ENCODE data around the gene PTGES. TPM values are rescaled to one million over a fixed set of nuclear protein-coding genes. Genes with fewer than 3 reads are reported as not detected.

Gene PTGES
- total RNA-seq, 1 experiment from 2014 or later, result 2.4 TPM

GRCh38 chr9:129693741-129694140, 59.1 kb downstream of the PTGES start:
- H4K5ac ChIP-seq (ENCODE audit: insufficient read length, low read depth, low read length), result no peak overlapping the region
- H3K23ac ChIP-seq (ENCODE audit: insufficient read length, low read depth, low read length), result no peak overlapping the region
- no peak overlapping the region for H3K9ac ChIP-seq (ENCODE audit: extremely low read depth, insufficient read length, low read length)
- no peak overlapping the region for H2AFZ ChIP-seq (ENCODE audit: low read length)
- peaks cover 38% of the 10 kb centered on the region for H3K27me3 Mint-ChIP-seq (ENCODE audit: low read depth)
- H3K27me3 ChIP-seq (ENCODE audit: insufficient read depth, low read length), result no peaks in the 10 kb centered on the region
- DNase-seq, result no peak
- H3K27ac ChIP-seq (ENCODE audit: insufficient read length, low read depth, low read length), result no peak overlapping the region
- no peaks in the 10 kb centered on the region for H3K9me3 ChIP-seq (ENCODE audit: control insufficient read depth, low read depth, low read length)
- no peak overlapping the region for H2BK20ac ChIP-seq (ENCODE audit: low read depth, low read length, poor library complexity, severe bottlenecking)
- H2BK12ac ChIP-seq (ENCODE audit: insufficient read length, low read depth, low read length), result no peak overlapping the region
- no peak overlapping the region for H2AK5ac ChIP-seq (ENCODE audit: insufficient read length, low read length)
- H3K4me1 Mint-ChIP-seq, result peaks cover 9 to 24% of the 10 kb centered on the region in 2 experiments
- no peak overlapping the region for H3K56ac ChIP-seq (ENCODE audit: insufficient read length, low read depth, low read length)
- no peaks in the 10 kb centered on the region for H3K9me3 Mint-ChIP-seq
- H3K79me2 ChIP-seq (ENCODE audit: insufficient read depth, low read length), result no peaks in the 10 kb centered on the region
- WGBS (ENCODE audit: extremely low coverage, insufficient read length, low lambda C conversion rate), result no CpG with 5 or more reads among the region's 8 CpGs
- H3K4me3 Mint-ChIP-seq, result no peak overlapping the region; a peak in 1 of 5 replicates
- peaks cover 11% of the 10 kb centered on the region for H3K23me2 ChIP-seq (ENCODE audit: insufficient read length, low read depth, low read length, poor library complexity, severe bottlenecking)
- no peak overlapping the region for H3K14ac ChIP-seq (ENCODE audit: insufficient read depth, low read length)
- H3K4ac ChIP-seq (ENCODE audit: low read depth, low read length), result no peak overlapping the region
- H3K36me3 Mint-ChIP-seq (ENCODE audit: insufficient read depth in 1 of 3, low read depth in 3 of 3), result no peaks in the 10 kb centered on the region; a peak in 1 of 7 replicates
- TF ChIP-seq CTCF (conservative IDR thresholded peaks at IDR 0.05), result no peak
- H4K20me1 ChIP-seq (ENCODE audit: control insufficient read depth, insufficient read depth, insufficient read length), result no peaks in the 10 kb centered on the region
- no peak overlapping the region for H3K4me2 ChIP-seq (ENCODE audit: insufficient read depth, insufficient read length, low read length)
- no peak overlapping the region for H2BK120ac ChIP-seq (ENCODE audit: low read depth, low read length, poor library complexity, severe bottlenecking)
- H3K18ac ChIP-seq (ENCODE audit: insufficient read length, low read depth, low read length), result no peak overlapping the region
- H2BK15ac ChIP-seq (ENCODE audit: low read depth, low read length), result no peak overlapping the region
- H3K4me1 ChIP-seq (ENCODE audit: insufficient read depth, low read length), result no peaks in the 10 kb centered on the region
- no peak overlapping the region for H4K8ac ChIP-seq (replicated peaks; ENCODE audit: insufficient read length, low read depth, low read length)
- no peak overlapping the region for H3K27ac Mint-ChIP-seq
- H2BK5ac ChIP-seq (ENCODE audit: insufficient read length, low read length), result no peak overlapping the region
- H4K91ac ChIP-seq (ENCODE audit: insufficient read length, low read depth, low read length), result no peak overlapping the region
- no peak overlapping the region for H3T11ph ChIP-seq (ENCODE audit: low read length)
- no peaks in the 10 kb centered on the region for H3K79me1 ChIP-seq (ENCODE audit: insufficient read depth, low read depth, low read length, poor library complexity, severe bottlenecking)

Measured in H9 (cell line).